GM19452 (cell line): ENCODE data around the gene ADAMTS14.

Experiments used
- ATAC-seq: cut with Tn5 transposase; IDR thresholded peaks from one replicate; pipeline ENCODE4 v1.9.1; 2021; ENCODE audit not compliant: unreplicated experiment

ADAMTS14 gene

DNA sequence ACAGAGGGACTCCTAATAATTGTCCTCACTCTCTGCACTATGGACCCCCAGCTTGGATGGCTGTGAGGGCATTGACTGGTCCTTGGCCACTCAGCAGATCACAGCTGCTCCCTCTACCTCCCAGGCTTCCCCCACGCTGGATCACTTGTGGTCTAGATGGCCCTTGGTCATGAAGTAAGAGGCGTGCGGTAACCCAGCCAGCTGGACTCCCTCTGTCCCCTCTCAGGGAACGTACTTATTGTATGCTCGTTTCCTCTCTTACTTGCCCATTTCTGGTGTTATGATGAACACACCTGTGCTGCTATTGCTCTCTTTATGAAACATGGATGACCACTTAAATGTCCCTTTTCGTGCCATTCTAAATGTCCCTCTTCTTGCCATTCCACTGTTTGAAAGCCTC lies 19.3 kb downstream of the ADAMTS14 start:
- ATAC-seq, result no peak

DNA sequence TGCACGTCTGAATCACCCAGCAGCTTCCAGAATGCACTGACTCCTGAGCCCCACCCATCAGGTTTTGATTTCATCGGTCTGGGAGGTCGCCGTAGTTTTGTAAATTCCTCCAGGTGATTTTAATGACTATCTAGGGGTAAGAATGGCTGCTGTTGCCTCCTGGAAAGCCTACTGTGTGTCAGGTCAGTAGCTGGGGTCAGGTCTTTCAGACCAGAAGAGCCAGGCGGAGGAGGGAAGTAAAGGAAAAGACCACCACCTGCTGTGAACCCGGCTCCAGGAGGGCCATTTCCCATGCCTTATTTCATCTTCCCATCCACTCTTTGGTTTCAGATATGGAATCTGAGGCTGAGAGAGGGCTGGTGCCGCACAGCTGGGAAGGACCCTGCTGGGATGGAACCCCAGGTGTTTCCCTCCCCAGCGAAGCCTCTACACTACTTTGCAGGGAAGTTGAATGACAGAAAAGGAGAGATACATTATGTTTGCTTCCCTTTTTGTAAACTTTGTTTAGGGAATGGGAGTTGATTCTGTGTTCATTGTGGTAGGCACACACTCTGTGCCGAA lies 19.8 kb downstream of the ADAMTS14 start:
- no peak for ATAC-seq

DNA sequence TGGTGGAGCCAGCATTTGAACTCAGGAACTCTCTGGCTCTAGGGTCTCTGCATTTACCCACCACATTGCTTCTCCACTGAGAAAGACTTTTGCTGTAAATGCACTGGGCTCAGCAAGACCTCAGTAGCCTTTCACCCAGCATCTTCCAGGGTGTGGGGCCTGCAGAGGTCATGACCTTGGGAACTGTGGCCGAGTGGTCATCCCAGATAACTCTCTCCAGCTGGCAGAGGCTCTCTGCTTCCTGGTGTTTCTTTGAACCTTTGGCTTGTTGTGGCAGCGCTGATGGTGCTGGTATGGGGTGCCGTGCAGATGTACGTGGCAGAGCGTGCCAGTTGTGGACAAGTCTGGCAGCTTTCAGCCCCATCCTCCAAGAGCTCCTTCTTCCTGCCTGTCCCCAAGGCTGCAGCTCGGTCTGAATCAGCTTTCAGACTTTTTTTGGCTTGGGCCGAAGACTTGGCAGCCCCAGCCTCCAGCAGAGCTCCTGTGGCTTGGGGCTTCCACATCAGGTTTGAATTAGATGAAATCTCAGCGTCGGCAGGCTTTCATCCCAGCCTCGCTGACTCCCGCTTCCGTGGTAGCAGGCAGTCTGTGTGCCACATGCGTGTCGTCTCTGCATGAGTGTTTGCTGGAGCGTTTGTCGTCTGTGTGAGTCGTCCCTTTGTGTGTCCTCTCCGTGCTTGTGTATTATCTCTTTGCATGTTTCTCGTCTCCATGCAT lies 21.5 kb downstream of the ADAMTS14 start:
- ATAC-seq, result no peak

DNA sequence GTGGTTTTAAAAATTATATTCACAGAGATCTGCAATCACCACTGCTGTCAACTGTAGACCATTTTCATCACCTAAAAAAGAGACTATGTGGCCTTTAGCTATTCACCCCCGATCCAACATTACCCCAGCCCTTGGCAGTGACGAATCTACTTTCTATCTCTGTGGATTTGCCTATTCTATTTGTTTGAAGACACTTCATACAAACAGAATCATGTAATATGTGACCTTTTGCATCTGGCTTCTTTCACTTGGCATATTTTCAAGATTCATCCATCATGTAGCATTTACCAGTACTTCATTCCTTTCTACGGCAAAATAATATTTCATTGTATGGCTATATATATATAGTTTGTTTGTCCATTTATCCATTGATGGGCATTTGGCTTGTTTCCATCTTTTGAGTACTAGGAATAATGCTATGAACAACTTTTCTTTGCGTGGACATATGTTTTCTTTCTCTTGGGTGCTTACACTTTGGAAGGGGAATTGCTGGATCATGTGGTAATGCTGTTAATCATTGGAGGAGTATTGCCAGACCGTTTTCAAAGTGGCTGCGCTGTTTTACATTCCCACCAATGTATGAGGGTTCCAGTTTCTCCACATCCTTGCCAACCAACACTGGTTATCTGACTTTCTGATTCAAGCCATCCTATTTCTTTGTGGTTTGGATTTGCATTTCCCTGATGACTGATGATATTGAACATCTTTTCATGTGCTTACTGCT lies 22.3 kb downstream of the ADAMTS14 start:
- ATAC-seq, result no peak

DNA sequence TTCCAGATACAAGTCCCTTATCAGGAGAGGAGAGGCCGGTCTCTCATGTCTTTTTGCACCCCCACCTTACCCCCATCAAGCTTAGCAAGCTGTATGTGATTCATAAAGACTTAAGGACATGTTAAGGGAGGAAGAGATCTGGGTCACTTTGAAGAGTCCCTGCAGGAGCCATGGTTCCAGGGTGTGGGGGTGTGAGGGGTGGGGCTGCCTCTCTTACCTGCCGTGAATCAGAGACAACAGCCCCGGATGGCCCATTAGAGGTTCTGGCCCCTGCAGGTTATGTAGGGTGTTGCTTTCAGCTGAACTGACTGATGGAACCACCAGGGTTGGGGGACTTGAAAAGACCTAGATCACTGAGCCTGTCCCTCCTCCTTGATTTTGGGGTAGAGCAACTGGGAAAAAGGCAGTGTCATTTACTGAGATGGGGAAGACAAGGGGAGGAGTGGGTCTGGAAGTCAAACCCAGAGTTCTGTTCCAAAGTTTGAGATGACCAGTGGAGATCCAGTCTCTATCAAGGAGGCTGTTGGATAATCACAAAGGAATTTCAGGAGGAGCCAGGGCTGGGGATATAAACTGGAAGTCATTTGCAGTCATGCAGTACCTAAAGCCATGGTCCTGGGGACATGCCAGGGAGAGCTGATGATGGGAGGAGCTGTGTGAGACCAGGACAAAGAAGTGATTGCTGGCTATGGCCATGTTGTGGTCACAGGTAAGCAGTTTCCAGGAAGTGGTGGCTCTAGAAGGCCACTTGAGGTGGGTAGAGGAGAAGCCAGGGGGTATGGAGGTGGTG lies 23.1 kb downstream of the ADAMTS14 start:
- ATAC-seq, result no peak

DNA sequence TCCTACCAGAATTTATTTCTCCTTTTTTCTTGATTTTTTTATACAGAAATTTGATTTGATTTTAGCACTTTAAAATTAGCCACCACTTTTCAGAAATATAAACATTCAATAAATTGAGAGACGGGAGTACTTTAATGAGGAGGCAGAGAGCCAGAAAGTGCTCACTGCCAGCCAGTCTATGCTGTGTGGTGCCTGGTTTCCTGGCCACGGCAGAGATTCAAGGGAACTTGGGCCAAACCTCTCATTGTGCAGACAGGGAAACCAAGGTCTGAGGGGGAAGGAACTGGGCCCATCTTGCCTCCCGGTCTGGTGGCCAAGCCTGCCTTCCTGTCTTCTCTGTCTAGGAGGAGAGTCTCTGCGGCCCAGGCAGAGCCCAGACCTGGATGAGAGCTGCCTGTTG lies 25.9 kb downstream of the ADAMTS14 start:
- no peak for ATAC-seq

DNA sequence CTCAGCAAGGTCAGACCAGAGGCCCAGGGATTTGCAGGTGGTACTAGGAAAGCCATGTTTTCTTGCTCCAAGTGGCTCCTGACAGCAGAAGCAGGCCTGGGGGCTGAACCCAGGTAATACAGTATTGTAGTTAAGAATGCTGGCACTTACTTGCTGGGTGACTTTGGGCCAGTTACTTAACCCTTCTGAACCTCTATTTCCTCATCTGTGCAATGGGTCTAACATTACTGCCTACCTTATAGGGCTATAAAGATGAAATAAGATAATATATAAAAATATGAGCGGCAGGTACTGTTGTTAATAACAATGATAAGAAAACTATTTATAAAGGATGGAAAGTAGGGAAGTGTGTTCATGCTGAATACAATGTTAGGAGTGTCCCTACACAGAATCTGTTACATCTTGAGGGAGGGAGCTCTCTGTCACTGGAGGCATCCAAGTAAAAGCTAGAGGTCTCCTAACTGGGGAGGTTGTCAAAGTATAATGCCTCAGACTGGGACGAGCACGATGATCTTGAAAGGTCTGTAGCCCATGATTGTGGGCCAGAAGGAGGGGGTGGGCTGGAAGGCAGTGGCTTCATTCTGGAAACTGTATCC lies 26.9 kb downstream of the ADAMTS14 start:
- ATAC-seq, result no peak

DNA sequence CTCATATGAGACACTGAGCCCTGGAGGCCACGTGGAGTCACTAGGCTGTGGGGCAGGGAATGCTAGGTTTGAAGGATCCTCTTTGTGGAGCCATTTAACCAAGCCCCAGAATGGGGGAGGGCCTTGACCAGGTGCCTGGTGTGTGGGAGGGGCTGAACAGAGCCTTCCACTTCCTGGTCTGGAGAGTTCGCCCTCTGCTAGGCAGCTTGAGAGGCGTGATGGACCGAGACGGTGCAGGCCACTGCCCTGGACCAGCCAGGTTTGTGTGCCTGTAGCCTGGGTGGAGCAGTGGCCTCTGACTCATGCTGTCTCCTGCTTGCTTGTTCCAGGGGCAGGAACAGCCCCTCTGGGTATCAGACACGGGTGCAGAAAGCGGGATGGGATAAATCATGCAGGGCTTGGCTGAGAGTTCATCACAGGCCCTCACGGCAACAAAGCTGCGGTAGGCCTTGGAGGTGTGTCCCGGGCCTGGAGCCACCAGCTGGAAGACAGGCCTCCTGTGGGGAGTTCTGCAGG lies 27.4 kb downstream of the ADAMTS14 start:
- no peak for ATAC-seq

DNA sequence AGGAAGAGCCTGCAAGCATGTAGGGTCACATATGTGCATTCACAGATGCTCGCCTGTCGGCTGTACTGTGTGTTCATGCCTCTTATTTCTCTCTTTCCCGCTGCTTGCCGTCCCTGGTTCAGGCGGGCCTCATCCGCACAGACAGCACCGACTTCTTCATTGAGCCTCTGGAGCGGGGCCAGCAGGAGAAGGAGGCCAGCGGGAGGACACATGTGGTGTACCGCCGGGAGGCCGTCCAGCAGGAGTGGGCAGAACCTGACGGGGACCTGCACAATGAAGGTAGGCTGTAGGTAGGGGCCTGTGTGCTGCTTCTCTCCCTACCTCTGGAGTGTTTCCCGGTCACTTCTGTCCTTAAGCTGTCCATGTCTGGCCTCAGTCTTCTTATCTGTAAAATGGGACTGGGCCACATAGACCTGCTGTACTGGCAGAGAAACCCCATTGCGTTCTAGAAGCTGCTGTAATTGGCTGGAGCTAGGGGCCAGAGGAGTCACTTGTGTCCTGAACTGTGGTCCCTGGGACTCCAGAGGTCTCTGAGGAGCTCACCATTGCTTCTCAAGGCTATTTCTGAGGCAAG lies 30.0 kb downstream of the ADAMTS14 start:
- no peak for ATAC-seq

DNA sequence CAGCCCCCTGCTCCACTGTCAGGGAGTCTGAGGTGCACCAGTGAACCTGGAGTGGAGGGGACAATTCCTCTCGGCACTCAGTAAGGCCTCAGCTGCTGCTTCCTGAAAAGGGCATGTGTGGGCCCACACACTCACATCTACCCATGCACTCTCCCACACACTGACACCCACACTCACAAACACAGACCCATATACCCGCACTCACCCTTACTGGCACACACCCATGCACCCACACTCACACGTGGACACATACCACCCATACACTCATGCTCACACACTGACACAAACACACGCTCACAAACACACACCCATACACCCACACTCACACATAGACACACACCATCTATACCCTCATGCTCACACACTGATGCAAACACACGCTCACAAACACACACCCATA lies 31.9 kb downstream of the ADAMTS14 start:
- ATAC-seq, result no peak

DNA sequence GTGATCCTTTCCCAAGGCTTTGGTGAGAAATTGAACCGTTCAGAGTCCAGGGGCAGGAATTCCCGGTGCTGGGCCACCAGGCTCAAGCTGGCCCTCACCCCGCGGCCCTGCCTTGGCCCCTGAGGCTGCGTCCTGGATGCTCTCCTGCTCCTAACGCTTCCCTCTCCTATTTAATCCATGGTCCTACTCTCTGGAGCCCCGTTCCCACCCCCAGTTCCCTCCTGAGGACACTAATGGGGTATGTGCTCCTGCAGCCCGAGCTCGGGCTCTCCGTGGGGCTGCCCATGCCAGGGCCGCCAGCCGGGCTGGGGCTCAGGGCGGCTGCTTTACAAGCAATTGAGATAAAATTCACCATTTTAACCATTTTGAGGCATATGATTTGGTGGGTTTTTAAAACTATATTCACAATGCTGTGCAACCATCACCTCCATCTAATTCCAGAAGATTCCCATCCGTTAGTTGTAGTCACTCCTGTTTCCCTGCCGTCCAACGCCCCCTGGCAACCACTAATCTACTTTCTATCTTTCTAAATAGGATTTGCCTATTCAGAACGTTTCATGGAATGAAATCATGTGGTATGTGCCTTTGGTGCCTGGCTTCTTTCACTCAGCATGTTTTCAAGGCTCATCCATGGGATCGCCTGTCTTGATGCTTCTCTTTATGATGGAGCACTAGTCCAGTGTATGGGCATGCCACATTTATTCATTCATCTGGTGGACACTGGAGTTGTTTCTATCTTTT lies 33.0 kb downstream of the ADAMTS14 start:
- ATAC-seq, result no peak

DNA sequence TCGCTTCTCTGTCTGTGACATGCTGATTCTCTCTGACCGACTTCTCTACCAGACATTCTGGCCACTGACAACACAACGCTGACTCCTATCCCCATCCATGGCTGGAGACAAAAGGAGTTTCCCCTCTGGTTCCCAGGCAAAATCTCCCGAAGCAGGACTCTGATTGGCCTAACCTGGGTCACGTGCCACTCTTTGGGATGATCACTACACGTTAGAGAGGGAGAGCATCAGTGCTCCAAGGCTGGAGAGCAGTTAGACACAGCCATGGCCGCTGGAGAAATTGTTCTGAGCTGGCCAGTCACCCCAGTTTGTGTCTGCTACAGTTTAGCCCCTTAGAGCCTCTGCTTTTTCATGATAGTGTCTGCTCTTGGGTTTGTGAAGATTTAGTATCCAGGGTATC lies 38.9 kb downstream of the ADAMTS14 start:
- no peak for ATAC-seq

DNA sequence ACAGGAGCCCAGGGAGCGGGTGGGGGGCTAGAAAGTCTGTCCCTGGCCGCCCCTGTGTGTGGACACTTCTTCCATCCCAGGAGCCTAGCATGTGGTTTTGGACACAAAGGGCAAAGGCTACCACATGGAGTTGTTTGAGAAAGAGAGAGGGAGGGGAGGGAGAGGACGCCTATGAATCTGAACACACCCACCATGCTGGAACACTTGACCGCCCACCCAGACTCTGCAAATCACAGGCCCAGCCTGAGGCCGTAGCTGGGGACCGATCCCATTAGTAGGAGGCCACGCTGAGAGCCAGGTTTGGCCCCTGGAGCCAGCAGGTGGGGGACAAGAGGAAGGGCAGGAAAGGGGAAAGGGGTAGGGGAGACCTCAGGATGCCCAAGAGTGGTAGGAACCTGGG lies 39.6 kb downstream of the ADAMTS14 start:
- no peak for ATAC-seq

DNA sequence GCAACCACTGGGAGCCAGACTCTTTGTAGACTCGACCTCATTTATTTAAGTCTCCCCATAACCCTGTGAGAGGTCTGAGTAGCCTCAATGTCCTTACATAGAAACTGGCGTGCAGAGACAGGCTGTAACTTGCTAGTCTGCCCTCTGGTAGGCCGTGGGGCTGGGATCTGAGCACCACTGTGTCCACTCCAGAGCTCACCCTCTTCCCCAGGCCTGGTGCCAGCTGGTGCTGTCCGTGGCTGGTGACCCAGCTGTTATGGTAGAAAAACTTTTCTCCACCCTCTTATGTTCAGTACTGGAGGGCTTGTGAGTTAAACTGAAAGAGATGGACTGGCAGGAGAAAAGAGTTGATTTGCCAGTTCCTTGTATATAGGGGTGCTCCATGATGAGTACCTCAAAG lies 41.9 kb downstream of the ADAMTS14 start:
- no peak for ATAC-seq

DNA sequence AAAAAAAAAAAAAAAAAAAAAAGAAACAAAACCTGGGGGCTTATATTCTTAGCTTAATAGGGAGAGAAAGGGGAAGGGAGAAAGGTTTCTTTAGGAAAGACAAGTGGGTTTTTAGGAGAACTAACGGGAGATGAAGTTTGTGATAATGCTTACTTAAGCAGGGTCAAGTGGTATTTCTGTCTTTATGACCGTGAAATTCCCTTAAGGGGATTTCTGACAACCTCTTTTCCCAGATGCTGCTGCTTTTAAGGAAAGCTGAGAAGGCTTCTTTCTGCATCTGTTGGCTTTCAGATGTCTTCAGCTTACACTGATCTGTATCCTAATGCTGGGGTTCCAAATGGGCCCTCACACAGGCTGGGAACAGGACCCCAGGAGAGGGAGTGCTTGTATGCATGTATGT lies 42.6 kb downstream of the ADAMTS14 start:
- no peak for ATAC-seq

DNA sequence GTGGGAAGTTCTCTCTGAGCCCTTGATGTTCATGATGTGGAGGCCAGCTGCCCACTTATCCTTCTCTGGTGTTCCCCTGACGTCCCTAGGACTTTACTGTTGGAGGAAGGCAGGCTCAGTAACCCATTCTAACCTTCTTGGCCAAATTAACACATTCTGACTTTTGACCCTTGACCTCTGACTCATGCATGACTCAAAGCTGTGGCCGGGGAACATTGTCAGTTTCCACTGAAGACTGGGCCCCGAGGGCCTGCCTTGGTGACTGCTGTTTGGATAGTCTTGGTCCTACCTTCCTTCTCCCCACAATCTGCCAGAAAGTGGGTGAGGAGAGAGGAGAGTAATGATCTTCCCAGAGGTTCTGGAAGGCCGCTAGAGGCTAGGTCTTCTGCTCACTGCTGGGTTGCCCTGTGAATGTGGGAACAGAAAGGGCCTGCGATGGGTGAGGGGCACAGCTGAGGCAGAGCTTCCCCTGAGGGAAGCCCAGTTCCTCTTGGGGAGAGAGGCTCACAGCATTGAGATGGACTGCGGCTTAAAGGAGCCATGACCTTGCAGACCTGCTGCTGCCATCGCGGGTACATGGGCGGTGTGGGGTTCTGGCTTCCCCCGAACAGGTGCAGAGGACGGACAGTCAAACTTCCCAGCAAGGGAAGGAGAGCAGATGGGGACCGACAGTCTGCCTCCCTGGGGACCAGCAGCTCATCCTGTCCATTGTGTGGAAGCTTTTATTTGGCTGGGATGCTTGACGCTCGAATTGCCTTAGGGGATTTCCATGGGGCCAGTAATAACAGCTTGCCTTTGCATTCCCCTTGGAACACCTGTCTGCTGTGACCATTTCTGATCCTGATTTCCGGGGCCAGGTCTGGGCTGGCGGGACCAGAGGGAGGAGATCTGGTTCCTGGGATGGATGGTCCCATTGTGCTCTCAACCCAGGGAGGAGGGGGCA lies 43.8 kb downstream of the ADAMTS14 start:
- no peak for ATAC-seq

DNA sequence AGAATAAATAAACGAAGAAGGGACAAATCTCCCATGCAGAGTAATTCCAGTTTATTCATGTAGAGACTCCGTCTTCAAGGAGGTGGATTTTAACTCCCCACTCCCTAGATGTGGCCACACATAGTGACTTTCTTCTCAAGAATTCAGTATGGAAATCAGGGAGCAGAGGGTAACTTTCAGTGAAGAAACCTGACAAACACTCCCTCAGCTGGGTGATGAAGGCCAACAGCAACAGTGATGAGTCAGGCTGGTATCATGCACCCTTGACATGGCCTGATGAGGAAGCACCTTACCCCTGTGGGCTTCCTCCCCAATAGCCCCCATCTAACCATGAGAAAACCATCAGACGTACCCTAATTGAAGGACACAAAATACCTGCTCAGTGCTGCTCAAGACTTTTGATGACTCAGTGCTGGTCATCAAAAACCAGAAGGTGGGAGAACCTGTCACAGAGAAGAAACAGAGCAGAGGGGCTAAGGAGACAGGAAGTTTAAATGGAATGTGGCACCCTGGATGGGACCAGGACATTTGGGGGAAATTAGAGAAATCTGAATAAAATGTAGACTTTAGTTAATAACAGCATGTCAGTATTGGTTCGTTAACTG lies 50.6 kb downstream of the ADAMTS14 start:
- ATAC-seq, result no peak

DNA sequence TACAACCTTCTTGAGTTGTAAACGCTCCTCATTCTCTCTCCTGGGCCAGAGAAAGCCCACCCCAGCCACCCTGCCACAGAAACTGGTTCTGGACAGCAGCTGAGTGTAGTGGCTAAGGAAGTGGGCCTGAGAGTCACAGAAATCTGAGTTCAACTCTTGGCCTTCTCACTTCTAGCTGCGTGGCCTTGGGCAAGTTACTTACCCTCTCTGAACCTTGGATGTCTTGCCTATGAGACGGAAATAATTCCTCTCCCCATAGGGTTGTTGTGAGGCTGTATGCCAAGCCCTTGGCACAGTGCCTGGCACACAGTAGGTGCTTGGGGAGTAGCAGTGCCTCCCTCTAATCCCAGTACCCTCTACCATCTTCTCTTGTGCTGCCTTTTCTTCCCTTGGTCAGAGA lies 51.5 kb downstream of the ADAMTS14 start:
- no peak for ATAC-seq
